GM13977 (cell line): Measurements from ENCODE around the gene RNF125.

Experiments used
- DNase-seq: peaks from one replicate; pipeline ENCODE4 v3.0.0; 2012; ENCODE audit warnings: low spot score
- in situ Hi-C: fragments of 300-500 bp; cut with MboI; formaldehyde crosslinking; loops from one replicate; pipeline ENCODE4 v1.12.0; 2022; ENCODE audit warnings: low sequenced_read_pairs, low pct_unique_long_range_greater_than_20kb, mixed read lengths, inconsistent platforms; ENCODE audit not compliant: unreplicated experiment
- TF ChIP-seq, protein P1 (sequence below): IDR thresholded peaks from 2 replicates; pipeline ENCODE4 v1.5.1; 2012; ENCODE audit warnings: mild to moderate bottlenecking, control low read depth; ENCODE audit not compliant: insufficient read depth; ENCODE audit errors: extremely low read depth, missing control alignments

Gene RNF125

DNA sequence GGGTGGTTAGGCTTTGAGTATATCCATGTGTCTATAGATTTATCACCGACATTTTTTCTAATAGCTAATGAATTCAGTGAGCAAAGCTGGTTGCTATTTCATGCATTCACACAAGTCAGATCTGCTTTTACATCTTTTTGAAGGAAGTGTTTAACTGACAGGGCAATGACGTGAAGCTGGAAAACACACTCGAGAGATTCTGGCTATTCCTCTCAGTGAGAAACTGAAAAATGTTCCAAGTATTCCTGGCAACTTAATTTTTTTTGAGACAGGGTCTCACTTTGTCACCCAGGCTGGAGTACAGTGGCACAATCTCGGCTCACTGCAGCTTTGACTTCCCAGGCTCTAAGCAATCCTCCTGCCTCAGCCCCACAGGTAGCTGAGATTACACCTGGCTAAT, 94.2 kb downstream of the RNF125 start:
- DNase-seq = no peak
- in situ Hi-C loops = no loop called here
- TF ChIP-seq, protein P1, sequence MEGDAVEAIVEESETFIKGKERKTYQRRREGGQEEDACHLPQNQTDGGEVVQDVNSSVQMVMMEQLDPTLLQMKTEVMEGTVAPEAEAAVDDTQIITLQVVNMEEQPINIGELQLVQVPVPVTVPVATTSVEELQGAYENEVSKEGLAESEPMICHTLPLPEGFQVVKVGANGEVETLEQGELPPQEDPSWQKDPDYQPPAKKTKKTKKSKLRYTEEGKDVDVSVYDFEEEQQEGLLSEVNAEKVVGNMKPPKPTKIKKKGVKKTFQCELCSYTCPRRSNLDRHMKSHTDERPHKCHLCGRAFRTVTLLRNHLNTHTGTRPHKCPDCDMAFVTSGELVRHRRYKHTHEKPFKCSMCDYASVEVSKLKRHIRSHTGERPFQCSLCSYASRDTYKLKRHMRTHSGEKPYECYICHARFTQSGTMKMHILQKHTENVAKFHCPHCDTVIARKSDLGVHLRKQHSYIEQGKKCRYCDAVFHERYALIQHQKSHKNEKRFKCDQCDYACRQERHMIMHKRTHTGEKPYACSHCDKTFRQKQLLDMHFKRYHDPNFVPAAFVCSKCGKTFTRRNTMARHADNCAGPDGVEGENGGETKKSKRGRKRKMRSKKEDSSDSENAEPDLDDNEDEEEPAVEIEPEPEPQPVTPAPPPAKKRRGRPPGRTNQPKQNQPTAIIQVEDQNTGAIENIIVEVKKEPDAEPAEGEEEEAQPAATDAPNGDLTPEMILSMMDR = no peak

DNA sequence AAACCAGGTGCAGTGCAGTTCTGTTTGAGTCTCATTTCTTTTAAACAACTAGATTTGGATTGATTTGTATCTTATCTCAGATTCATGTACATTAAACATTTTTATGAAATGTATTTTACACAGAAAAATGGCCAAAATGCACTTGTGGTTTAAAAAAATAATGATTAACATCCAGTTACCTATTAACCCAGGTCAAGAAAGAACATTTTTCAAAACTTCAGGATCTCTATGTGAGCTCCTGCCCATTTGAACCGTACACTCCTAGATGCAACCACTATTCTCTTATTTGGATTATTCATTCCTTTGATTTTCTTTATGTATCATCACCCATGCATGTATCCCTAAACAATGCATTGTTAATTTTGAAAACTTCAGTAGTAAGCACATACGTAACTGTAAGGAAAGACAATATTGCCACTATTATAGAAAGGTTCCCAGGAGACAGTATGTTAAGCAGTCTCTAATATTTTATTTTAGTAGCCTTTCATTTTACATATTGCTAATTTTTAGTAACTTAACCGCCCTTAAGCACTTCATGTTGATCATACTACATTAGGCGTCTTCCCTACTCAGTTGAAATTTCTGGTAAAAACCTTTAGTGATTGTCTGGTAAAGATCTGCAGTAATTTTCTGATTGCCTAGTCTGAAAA, 95.8 kb downstream of the RNF125 start:
- in situ Hi-C loops = no loop called here
- DNase-seq = no peak
- TF ChIP-seq, protein P1 = no peak

DNA sequence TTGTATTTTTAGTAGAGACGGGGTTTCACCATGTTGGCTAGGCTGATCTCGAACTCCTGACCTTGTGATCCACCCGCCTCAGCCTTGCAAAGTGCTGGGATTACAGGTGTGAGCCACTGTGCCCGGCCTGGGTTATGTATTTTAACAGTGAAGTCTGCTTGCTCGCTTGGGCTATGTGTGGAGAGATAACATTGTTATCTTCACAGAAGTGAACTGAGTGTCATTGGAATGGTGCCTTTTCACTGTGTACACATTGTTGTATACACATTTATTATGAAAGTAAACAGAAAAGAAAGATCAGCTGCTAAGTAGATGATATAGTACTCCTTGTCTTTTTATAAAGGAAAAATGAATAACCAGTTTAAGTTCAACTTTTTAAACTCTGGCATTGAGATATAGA, 103.4 kb downstream of the RNF125 start:
- in situ Hi-C loops = no loop called here
- DNase-seq = no peak
- TF ChIP-seq, protein P1 = no peak
